Hypothalamus (tissue), 51 donors: ENCODE data around the gene HSD3B7.
"Not testable (repeated sequence)": the region's sequence is repeated elsewhere in the genome, so short reads cannot be mapped to it uniquely, and the experiment has no call there.

Experiments
- DNase-seq, 51 donors: peaks; one replicate each; lab custom pipeline; 2025; lab: John Stamatoyannopoulos, UW

HSD3B7 gene

DNA sequence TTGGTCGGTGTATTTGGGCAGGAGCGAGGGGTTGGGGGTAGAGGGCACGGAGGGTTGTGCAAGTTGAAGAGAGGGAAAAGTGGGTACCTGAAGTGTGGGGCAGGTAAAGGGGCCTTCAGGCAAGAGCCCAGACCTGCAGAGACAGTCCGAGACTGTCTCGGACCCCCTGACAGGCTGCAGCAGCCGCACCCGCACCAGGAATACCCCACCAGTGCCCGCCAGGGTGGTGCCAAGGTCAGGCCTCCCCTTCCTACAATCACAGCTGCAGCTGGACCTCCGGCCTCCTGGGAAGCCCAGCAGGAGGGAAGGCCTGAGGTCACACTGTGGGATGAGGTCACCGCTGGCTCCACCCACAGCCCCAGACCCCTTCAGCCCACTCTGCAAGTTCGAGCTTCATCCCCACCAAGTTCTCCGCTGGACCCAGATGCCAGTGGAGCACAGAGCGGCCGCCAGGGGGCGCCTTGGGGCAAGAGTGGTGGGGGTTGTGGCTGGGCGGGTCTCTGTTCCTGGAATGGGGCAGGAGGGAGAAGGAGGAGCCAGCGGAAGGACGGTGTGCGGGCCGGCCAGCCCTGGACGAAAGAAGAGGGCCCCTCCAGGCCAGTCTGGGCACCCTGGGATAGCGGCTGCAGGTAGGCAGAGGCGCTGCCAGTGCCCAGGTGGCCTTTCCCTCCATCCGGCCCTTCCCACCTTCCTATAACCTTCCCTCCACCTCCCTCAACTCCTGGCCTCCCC lies at the start of gene HSD3B7:
Gene HSD3B7 (plus strand): TSS at position 539 of the 732 bp plus-strand sequence. CDS start 452 bp downstream, outside the sequence.
- DNase-seq, result peak in 50 of 51 donors; percentile 8 to 87 (median 58)

DNA sequence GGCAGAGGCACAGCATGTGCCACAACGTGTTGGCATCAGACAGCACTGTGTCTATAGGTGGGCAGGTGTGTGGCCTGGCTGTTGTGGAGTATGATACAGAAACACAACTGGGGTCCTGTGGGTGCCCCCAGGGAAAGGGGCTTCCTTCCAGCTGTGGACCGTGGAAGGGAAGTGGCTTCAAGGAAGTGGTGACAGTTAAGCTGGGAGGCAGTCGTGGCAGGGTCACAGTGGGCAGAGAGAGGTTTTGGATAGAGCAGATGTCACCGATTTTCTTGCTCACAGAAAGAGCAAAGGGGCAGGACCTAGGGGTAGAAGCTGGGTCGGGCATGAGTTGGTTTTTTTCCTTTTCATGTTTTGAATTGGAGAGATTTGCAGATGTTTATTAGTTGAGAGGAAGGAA lies 47.3 kb upstream of the HSD3B7 start:
- no peak for DNase-seq

DNA sequence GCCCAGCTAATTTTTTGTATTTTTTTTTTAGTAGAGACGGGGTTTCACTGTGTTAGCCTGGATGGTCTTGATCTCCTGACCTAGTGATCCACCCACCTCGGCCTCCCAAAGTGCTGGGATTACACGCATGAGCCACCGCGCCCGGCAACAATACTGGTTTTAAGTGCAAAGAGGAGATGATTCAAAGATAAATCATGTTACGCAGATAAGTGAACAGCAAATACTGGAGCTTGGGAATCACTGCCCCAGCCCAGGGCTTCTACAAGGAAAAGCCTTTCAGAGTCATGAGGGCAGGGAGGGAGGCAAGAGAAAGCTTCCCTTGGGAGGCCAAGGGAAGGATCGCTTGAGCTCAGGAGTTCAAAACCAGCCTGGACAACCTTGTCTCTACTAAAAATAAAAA lies 45.4 kb upstream of the HSD3B7 start:
- not testable (repeated sequence) for DNase-seq

DNA sequence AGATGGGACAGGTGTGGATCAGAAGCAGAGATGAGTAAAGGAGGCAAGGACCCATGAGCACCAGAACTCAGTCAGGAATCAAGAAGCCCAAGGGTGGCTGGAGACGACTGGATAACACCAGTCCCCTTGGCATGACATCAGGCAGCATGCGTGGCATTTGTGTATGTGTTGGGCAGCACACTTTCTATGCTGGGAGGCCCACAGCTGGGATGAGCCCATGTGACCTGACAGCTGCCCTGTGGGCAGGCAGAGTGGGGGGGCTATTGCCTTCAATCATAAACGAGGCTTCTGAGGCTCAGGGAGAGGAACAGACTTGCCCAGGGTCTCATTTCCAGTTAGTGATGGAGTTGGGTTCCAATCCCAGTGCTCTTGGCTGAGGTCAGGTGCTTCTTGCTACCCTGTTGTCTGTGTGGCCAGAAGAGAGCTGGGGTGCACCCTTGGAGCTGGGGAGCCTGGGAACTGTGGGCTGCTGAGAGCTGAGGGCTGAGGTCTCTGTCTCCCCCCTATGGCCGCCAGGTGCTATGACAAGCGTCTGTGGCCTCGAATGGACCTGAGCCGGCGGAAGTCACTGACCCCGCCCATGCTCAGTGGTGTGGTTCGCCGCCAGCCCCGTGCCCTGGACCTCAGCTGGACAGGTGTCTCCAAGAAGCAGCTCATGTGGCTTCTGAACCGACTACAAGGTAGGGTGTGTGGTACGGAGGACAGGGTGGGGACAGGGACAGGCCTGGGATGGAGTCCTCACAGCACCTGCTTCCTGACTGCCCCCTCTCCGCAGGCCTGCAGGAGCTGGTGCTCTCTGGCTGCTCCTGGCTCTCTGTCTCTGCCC lies 43.2 kb upstream of the HSD3B7 start:
- DNase-seq, result peak in 28 of 51 donors; percentile 11 to 62 (median 40)

DNA sequence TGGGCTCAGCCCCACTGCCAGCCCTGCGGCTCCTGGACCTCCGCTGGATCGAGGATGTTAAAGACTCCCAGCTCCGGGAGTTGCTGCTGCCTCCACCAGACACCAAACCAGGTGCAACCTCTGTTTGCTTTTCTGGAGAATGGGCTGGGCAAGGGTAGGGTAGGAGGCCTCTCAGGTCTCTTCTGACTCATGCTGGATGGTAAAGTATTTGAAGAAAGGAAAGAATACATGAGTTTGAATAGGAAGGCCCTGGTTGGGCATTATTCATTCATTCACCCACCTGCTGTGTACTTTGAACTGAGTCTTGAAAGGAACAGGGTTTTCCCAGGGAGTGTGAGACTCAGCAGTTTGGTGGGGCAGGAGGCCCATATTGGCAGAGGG lies 42.6 kb upstream of the HSD3B7 start:
- no peak for DNase-seq

DNA sequence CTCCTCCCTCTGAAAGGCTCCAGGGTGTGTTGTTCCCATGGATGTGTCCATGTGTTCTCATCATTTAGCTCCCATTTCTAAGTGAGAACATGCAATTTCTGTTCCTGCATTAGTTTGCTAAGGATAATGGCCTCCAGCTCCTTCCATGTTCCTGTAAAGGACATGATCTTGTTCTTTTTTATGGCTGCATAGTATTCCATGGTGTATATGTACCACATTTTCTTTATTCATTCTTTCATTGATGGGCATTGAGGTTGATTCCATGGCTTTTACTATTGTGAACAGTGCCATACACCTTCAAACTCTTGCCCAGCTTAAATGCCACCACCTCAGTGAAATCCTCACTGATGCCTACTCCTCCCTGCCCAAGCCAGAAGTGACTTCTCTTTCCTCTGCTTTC lies 40.7 kb upstream of the HSD3B7 start:
- no peak for DNase-seq

DNA sequence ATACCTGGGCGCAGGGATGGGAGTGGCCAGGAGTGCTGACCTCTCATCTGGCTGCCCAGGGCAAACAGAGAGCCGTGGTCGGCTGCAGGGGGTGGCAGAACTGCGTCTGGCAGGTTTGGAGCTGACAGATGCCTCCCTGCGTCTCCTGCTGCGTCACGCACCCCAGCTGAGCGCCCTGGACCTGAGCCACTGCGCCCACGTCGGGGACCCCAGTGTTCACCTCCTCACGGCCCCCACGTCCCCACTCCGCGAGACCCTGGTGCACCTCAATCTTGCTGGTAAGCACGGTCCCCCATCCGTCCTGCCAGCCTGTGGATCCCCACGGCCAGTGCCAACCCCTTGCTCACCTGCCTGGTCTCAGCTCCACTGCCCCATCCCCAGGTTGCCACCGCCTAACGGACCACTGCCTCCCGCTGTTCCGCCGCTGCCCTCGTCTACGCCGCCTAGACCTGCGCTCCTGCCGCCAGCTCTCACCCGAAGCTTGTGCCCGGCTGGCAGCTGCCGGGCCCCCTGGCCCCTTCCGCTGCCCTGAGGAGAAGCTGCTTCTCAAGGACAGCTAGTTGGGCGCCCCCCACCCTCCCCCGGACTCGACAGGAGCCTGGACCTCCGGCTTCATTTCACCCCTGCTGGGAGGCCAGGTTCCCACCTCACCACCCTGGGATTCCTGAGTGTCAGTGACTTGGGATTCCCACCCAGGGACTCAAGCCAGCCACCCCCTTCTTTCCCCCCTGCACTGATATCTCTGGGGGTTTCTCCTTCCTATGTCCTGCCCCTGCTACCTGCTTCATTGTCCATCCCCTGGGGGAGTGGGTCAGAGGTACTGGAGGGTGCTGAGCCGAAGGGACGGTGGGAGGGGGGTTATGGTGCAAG lies 38.1 kb upstream of the HSD3B7 start:
- no peak for DNase-seq

DNA sequence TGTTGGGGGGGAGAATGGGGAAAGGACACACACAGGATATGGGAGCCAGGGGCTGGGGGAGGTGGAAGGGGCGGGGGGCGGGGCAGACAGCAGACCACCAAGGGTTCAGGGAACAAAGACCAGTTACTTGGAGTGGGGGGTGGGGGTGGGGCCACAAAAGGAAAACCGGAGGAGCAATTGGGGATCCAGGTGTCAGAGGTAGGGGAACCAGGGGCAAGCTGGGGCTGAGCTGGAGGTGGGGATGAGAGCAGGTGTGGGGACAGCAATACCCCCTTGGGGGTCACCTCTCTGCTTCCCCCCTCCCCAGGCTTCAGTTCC lies 37.5 kb upstream of the HSD3B7 start:
- DNase-seq, result no peak

DNA sequence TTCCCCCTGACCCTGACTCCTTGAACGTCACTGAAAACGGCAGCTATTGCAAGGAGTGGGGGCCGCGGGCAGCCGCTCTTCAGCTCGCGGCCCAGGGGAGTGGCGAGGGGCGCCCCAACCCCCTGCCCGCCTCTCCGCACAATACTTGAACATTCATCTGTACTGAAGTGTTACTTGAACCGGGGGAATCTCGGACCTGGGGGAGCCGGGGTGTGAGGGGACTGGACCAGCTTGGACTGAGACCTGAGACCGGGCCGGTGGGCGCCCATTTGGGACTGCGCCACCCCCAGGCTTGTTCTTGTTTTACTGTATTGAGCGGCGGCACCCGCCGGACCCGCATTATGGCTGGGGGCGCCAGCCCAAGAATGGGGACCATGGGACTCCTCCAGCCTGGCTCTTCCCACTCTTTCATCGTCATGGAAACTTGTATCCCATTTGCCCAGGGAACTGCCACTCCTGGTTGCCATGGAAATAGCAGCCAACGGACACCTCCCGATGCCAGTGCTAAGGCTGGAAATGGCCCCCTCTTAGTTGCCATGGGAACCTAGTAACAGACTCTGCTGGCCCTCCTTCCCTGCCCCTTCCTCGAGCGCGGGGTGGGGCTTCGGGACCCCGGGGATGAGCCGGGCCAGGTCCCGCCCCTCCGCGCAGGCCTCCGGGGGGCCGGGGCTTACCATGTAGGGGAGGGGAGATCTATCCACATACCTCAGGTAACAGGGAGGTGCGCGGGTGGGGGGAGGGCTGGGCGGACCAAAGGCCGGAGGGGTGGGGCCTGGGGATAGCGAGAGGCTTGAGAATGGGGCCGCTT lies 36.9 kb upstream of the HSD3B7 start:
- DNase-seq, result peak; percentile 34 to 97 (median 86)

DNA sequence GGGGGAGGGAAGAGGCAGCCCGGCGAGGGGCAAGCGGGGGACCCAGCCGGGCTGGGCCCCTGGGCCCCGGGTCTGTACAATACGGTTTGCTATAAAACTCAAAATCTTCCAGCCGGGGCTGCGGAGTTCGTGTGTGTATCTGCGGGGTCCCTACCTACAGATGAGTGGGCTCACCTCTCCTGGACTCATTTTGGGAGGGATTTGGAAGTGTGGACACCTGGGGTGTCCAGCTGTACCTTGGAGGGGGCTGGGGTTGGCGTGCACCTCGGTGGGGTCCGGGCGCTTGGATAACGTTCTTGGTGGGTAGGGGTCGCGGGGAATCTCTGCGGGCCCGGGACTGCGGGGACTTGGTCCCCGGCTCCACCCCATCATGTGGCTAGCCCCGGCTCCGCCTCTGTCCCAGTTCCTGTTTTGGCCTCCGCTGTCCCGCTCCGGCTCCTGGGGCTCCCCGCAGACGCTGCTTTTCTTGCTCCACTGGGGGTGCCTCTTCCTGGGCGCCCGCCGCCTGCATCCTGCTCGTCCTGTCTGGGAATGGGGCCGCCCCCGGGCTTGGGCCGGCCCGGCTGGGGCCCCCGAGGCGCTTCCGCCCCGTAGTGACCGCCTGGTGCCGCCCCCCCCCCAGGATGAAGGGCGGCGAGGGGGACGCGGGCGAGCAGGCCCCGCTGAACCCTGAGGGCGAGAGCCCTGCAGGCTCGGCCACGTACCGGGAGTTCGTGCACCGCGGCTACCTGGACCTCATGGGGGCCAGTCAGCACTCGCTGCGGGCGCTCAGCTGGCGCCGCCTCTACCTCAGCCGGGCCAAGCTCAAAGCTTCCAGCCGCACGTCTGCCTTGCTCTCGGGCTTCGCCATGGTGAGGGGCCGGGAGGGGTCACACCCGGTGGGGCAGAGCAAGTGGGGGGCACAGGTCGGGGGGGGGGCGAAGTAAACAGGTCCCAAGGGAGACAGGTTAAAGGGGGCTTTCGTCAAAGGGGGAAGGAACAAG lies 36.0 kb upstream of the HSD3B7 start, which contains the start of gene ORAI3:
Gene ORAI3 (plus strand): TSS at position 402 of the 983 bp plus-strand sequence. CDS start 222 bp downstream, at position 624.
- DNase-seq, result peak in 45 of 51 donors; percentile 20 to 78 (median 61)

DNA sequence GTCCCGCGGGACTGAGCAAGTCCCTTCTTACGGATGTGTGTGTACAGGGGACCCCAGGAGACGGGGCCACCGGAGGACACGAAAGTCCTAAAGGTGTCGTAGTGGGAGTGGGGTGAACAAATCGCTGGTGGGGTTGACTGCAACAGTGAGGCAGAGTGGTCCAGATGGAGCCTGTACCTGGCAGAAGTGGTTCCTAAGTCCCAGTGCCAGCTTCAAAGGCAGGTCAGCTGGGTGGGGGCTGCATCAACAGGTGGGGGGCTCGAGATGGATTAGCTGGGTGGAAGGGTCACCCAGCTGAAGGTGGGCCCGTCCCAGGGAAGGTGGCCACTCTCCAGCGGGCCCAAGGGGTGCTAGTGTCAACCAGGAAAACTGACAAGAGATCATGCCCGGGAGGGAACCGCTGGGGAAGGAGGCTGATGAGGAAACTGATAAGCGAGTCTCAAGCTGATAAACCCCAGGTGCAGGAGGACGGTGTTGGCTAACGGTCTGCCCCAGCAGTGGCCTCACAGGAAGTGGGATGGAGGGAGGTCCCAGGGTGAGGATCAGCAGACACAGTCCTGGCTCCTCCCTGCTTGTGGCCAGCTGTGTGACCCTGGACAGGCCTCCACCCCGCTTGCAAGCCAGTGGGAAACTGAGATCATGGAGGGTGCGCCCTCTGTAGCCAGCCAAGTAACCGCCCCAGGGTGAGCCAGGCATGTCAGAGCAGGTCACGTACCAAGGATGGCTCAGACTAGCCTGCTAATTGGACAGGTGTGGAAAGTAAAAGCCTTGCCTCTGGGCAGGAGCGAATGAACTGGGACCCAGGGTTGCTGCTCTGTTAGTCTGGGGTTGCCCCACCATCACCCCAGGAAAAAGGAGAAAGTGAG lies 35.1 kb upstream of the HSD3B7 start:
- peak in 21 of 51 donors; percentile 7 to 44 (median 20) for DNase-seq

DNA sequence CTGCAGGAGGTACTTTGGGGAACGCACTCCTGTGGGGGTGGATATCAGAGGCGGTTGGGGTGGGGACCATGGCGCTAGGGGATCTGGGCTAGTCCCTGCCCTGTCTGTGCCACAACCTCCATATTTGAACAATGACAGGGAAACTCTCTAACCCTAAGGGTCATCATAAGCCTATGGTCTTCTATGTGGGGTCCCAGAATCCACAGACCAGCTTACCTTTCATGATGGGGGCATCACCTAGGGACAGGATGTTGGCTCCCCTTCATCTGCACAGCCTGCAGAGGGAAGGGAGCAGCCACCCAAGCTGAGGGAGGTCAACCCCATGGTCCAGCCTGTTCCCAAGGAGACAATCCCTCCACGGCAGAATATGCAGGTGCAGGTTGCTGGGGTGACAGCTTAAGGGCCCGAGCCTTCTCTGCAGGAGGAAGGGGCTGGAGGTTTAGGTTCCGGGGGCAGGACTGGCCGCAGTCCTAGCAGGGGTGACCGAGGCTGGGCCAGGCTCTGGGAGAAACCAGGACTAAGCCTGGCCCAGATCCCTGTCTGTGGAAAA lies 34.4 kb upstream of the HSD3B7 start:
- no peak for DNase-seq

DNA sequence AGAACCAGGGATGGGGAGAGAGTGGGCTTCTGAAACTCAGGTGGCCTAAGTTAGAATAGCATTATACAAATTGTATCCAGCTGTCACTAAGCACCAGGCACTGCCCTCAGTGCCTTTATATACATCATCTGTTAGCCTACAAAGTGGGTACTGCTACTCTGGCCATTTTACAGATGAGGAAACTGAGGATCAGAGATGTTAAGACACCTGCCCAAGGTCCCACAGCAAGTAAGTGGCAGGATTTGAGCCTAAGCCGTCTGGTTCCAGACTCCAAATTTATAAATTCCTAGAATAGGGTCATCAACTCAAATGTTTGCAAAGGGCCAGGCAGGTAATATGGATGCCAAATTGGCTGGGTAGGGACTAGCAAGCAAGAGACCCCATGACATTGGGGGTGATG lies 33.8 kb upstream of the HSD3B7 start:
- no peak for DNase-seq

DNA sequence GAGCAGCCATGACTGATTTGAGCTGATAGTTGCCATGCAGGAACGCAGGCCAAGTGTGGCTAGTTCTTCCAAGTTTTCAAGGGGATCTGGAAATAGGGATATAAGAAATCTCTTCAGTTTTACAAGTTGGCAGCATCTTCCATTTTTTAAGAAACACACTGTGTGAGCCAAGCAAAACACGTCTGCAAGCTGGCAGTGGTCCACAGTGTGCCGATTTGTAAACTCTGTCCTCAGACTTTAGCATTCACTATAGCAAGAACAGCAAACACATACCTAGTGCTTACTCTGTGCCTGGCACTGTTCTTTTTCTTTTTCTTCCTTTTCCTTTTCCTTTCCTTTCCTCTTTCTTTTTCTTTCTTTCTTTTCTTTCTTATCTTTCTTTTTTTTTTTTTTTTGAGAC lies 33.3 kb upstream of the HSD3B7 start:
- no peak for DNase-seq

DNA sequence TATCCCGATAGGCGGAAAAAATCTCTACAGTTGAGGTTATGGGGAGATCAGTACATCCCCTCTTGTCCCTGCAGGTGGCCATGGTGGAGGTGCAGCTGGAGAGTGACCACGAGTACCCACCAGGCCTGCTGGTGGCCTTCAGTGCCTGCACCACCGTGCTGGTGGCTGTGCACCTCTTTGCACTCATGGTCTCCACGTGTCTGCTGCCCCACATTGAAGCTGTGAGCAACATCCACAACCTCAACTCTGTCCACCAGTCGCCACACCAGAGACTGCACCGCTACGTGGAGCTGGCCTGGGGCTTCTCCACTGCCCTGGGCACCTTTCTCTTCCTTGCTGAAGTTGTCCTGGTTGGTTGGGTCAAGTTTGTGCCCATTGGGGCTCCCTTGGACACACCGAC lies 31.9 kb upstream of the HSD3B7 start:
- DNase-seq, result no peak

DNA sequence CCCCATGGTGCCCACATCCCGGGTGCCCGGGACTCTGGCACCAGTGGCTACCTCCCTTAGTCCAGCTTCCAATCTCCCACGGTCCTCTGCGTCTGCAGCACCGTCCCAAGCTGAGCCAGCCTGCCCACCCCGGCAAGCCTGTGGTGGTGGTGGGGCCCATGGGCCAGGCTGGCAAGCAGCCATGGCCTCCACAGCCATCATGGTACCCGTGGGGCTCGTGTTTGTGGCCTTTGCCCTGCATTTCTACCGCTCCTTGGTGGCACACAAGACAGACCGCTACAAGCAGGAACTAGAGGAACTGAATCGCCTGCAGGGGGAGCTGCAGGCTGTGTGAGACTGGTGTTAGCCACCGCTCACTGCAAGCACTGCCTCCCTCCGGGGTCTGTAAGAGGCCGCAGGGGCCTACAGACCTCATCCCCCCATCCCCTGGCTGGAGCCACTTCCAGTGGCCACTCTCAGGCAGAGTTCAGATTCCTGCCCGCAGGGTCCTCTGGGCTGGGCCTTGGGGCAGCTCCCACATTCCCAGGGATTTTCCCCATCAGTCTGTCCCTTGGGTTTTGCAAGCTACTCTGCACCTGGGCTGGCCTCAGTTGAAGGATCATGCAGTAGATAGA lies 31.4 kb upstream of the HSD3B7 start:
- DNase-seq, result peak in 38 of 51 donors; percentile 10 to 76 (median 36)

DNA sequence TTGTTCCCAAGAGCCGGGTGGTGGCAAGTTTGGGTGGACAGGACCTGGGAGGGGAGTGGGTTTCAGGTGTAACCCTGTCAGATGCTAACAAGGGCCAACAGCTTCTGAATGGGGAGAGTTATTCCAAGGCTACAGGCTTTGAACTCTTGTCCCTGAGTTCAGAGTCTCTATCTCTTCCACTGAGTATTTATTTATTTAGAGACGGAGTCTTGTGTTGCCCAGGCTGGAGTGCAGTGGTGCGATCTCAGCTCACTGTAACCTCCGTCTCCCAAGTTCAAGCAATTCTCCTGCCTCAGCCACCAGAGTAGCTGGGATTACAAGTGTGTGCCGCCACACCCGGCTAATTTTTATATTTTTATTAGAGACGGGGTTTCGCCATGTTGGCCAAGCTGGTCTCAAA lies 30.0 kb upstream of the HSD3B7 start:
- DNase-seq, result no peak
